PC-9 (cell line): ENCODE data around the gene RBM4.

Experiments
- EZH2 ChIP-seq: fragments of 200-600 bp; sonication (generic); IDR thresholded peaks from 2 replicates; pipeline ENCODE4 v1.8.0; 2017; ENCODE audit warnings: antibody characterized with exemption, low read depth
- TF ChIP-seq, protein P1 (sequence below): fragments of 200-600 bp; sonication (generic); conservative IDR thresholded peaks from 2 replicates; pipeline ENCODE4 v1.6.1; 2017; ENCODE audit warnings: mixed run types, antibody characterized with exemption, mild to moderate bottlenecking, moderate library complexity

DNA sequence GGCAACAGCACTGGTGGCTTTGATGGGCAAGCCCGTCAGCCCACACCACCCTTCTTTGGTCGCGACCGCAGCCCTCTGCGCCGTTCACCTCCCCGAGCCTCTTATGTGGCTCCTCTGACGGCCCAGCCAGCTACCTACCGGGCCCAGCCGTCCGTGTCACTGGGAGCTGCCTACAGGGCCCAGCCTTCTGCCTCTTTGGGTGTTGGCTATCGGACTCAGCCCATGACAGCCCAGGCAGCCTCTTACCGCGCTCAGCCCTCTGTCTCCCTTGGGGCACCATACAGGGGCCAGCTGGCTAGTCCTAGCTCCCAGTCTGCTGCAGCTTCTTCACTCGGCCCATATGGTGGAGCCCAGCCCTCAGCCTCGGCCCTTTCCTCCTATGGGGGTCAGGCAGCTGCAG is 14.1 kb upstream of the RBM4 start:
- TF ChIP-seq, protein P1, sequence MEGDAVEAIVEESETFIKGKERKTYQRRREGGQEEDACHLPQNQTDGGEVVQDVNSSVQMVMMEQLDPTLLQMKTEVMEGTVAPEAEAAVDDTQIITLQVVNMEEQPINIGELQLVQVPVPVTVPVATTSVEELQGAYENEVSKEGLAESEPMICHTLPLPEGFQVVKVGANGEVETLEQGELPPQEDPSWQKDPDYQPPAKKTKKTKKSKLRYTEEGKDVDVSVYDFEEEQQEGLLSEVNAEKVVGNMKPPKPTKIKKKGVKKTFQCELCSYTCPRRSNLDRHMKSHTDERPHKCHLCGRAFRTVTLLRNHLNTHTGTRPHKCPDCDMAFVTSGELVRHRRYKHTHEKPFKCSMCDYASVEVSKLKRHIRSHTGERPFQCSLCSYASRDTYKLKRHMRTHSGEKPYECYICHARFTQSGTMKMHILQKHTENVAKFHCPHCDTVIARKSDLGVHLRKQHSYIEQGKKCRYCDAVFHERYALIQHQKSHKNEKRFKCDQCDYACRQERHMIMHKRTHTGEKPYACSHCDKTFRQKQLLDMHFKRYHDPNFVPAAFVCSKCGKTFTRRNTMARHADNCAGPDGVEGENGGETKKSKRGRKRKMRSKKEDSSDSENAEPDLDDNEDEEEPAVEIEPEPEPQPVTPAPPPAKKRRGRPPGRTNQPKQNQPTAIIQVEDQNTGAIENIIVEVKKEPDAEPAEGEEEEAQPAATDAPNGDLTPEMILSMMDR = no peak
- no peak for TF ChIP-seq EZH2
